Measurements from ENCODE around the gene CDK5.

Gene CDK5

DNA sequence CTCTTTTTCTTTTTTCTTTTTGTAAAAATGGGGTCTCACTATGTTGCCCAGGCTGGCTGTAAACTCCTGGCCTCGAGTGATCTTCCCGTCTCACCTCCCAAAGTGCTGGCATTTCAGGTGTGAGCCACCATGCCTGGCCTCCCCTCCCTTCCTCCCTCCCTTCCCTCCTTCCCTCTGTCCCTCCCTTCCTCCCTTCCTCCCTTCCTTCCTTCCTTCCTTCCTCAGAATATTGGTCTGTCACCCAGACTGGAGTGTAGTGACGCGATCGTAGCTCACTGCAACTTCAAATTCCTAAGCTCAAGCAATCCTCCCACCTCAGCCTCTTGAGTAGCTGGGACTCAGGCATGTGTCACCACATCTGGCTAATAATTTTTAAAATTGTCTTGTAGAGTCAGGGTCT lies 37.0 kb upstream of the CDK5 start:
- Histone ChIP-seq H3K9ac (ENCODE audit: low read depth in 1 of 2, low read length in 2 of 2) (no peak overlapping the region), H3K4me1 (ENCODE audit: control insufficient read depth in 2 of 2, insufficient read depth in 2 of 2, low read length in 2 of 2) (peaks cover 3 to 12% of the 10 kb centered on the region in 2 donors)

DNA sequence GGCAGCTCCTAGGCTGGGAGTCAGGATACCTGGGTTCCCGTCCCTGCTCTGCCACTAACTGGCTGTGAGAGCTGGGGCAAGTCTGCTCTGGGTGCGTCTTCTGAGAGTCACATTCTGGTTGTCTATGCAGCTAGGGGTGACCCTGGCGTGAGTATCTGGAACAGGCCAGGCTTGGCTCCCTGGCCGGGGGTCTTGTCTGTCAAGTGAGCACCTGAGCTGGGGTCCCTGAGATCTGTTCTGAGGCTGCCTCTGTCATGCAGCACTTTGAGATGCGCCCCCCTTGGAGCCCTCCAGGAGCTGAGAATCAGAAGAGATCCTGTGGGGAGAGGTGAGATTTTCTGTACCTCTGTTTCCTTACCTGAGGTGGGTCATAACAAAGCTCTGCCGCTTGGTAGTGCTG lies 36.1 kb upstream of the CDK5 start:
- no peak overlapping the region for H3K4me3 ChIP-seq (ENCODE audit: low read length in 2 of 2)

More for the DNA sequence above, 37.0 kb upstream of the CDK5 start:
- Histone ChIP-seq H3K27ac (ENCODE audit: low read depth in 2 of 2, low read length in 2 of 2) (no peak overlapping the region), H3K36me3 (ENCODE audit: control insufficient read depth in 2 of 2, insufficient read depth in 2 of 2, low read length in 2 of 2) (no peaks in the 10 kb centered on the region), H3K4me3 (ENCODE audit: low read length in 2 of 2) (no peak overlapping the region), H3K27me3 (ENCODE audit: control insufficient read depth in 2 of 2, insufficient read depth in 2 of 2, low read length in 2 of 2) (no peaks in the 10 kb centered on the region), H3K9me3 (ENCODE audit: control insufficient read depth in 2 of 2, low read length in 2 of 2) (no peaks in the 10 kb centered on the region)

DNA sequence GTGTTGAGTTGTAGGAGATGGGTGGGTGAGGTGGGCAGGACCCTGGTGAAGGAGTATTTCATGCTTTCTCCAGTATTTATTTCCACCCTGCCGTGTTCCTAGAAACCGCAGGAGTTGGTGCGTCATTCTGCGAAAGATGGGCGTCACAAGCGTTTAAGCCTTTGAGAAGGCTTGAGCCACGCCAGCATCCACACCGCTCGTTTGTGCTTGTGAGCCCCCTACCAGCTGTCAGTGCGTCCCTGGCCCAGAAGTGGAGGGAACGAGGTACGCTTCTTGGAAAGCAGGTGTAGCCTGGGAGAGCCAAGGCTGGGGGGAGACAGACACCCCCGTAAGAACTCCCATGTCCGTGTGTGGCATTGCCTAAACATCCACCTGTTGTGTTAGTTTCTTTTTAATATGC lies 34.3 kb upstream of the CDK5 start:
- H3K4me1 ChIP-seq (ENCODE audit: control insufficient read depth in 2 of 2, insufficient read depth in 2 of 2, low read length in 2 of 2), result peaks cover 22 to 30% of the 10 kb centered on the region in 2 donors
- no peak overlapping the region for H3K9ac ChIP-seq (ENCODE audit: low read depth in 1 of 2, low read length in 2 of 2)
- H3K27me3 ChIP-seq (ENCODE audit: control insufficient read depth in 2 of 2, insufficient read depth in 2 of 2, low read length in 2 of 2), result no peaks in the 10 kb centered on the region
- no peaks in the 10 kb centered on the region for H3K9me3 ChIP-seq (ENCODE audit: control insufficient read depth in 2 of 2, low read length in 2 of 2)
- no peak overlapping the region for H3K27ac ChIP-seq (ENCODE audit: low read depth in 2 of 2, low read length in 2 of 2)
- no peak overlapping the region for H3K4me3 ChIP-seq (ENCODE audit: low read length in 2 of 2)
- no peaks in the 10 kb centered on the region for H3K36me3 ChIP-seq (ENCODE audit: control insufficient read depth in 2 of 2, insufficient read depth in 2 of 2, low read length in 2 of 2)

More for the DNA sequence above, 36.1 kb upstream of the CDK5 start:
- H3K9me3 ChIP-seq (ENCODE audit: control insufficient read depth in 2 of 2, low read length in 2 of 2), result no peaks in the 10 kb centered on the region
- no peak overlapping the region for H3K9ac ChIP-seq (ENCODE audit: low read depth in 1 of 2, low read length in 2 of 2)
- H3K27me3 ChIP-seq (ENCODE audit: control insufficient read depth in 2 of 2, insufficient read depth in 2 of 2, low read length in 2 of 2), result no peaks in the 10 kb centered on the region
- peaks cover 8 to 17% of the 10 kb centered on the region in 2 donors for H3K4me1 ChIP-seq (ENCODE audit: control insufficient read depth in 2 of 2, insufficient read depth in 2 of 2, low read length in 2 of 2)
- no peak overlapping the region for H3K27ac ChIP-seq (ENCODE audit: low read depth in 2 of 2, low read length in 2 of 2)
- H3K36me3 ChIP-seq (ENCODE audit: control insufficient read depth in 2 of 2, insufficient read depth in 2 of 2, low read length in 2 of 2), result no peaks in the 10 kb centered on the region

DNA sequence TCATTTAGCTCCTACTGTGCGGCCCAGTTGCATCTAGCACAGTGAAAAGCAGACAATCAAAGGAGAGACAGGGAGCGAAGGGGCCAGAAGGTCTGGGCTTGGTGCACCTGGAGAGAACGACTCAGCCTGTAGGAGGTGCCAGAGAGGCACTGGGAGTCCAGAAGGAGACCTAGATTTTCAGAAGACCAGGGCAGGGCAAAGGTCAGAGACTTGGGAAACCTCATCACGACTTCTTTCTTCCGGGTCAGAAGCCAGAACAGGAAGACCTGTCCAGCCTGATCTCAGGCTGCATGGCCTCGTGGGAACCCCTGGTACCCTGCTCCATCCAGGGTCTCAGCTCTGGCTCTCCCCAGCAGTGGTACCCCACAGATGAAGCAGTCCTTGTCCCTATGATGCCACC lies 33.7 kb upstream of the CDK5 start:
- Histone ChIP-seq H3K36me3 (ENCODE audit: control insufficient read depth in 2 of 2, insufficient read depth in 2 of 2, low read length in 2 of 2) (no peaks in the 10 kb centered on the region), H3K9ac (ENCODE audit: low read depth in 1 of 2, low read length in 2 of 2) (no peak overlapping the region), H3K27me3 (ENCODE audit: control insufficient read depth in 2 of 2, insufficient read depth in 2 of 2, low read length in 2 of 2) (no peaks in the 10 kb centered on the region), H3K4me3 (ENCODE audit: low read length in 2 of 2) (peak overlapping the region in 1 of 2 donors; percentile 7), H3K9me3 (ENCODE audit: control insufficient read depth in 2 of 2, low read length in 2 of 2) (no peaks in the 10 kb centered on the region), H3K4me1 (ENCODE audit: control insufficient read depth in 2 of 2, insufficient read depth in 2 of 2, low read length in 2 of 2) (peaks cover 23 to 30% of the 10 kb centered on the region in 2 donors), H3K27ac (ENCODE audit: low read depth in 2 of 2, low read length in 2 of 2) (no peak overlapping the region)

DNA sequence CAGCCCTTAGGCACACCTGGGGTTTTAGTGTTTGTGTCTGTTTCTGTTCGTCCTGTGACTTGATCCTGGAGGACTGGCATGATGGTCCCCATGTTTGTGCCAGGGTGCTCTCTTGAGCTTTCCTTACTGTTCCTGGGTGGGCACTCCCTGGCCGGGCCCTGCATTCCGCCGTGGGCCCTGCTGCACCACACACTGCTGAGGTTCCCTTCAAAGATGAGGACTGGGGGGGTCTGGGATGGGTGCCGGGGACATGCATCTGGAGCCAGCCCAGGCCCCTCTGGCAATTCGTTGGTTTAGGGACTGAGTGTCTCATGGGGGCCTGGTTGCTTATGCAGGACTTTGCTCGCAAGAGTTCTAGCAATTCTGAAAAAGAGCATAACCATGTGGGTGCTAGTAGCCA lies 33.3 kb upstream of the CDK5 start:
- H3K4me1 ChIP-seq (ENCODE audit: control insufficient read depth in 2 of 2, insufficient read depth in 2 of 2, low read length in 2 of 2), result peaks cover 23 to 30% of the 10 kb centered on the region in 2 donors

DNA sequence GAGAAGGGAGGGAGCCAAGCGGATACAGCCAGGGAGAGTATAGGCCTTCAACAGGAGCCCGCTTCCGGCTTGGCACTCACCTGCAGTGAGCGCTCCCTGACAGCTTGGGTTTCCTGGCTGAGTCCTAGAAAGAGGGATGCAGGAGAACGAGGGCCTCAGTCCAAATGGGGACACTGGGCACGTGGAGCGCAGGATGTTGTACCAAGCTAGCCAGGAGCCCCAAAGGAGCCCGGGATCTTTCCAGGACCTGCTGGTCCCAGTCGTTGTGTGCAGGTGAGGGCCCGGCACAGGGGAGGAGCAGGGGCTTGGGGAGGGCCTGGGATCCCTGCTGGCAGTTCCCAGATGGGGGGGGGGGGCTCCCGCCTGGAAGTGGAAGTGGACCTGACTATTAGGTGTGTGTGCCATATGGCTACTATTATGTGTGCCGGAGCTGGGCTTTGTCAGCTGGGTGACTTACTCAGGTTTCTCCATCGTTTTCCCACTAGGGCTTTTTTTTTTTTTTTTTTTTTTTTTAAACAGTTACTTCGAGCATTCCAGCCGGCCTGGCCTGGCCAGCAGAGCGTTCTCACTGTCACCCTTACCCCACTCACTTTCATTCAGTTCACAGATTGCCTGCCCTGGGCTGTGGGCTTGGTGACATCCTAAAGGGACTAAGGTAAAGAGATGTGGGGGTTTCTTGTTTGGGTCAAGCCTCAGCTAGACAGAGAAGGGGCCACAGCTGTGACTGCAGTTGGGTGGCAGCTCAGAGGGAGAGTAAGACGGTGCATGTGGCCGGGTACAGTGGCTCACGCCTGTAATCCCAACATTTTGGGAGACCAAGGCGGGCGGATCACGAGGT lies 32.4 kb upstream of the CDK5 start:
- H3K27ac ChIP-seq (ENCODE audit: low read depth in 2 of 2, low read length in 2 of 2), result peak overlapping the region; percentile 71 to 79
- no peaks in the 10 kb centered on the region for H3K9me3 ChIP-seq (ENCODE audit: control insufficient read depth in 2 of 2, low read length in 2 of 2)
- no peaks in the 10 kb centered on the region for H3K36me3 ChIP-seq (ENCODE audit: control insufficient read depth in 2 of 2, insufficient read depth in 2 of 2, low read length in 2 of 2)
- no peak overlapping the region for H3K4me3 ChIP-seq (ENCODE audit: low read length in 2 of 2)
- H3K4me1 ChIP-seq (ENCODE audit: control insufficient read depth in 2 of 2, insufficient read depth in 2 of 2, low read length in 2 of 2), result peaks cover 31 to 33% of the 10 kb centered on the region in 2 donors
- peak overlapping the region in 1 of 2 donors; percentile 34 for H3K9ac ChIP-seq (ENCODE audit: low read depth in 1 of 2, low read length in 2 of 2)
- no peaks in the 10 kb centered on the region for H3K27me3 ChIP-seq (ENCODE audit: control insufficient read depth in 2 of 2, insufficient read depth in 2 of 2, low read length in 2 of 2)

More for the DNA sequence above, 33.3 kb upstream of the CDK5 start:
- no peaks in the 10 kb centered on the region for H3K9me3 ChIP-seq (ENCODE audit: control insufficient read depth in 2 of 2, low read length in 2 of 2)
- no peaks in the 10 kb centered on the region for H3K27me3 ChIP-seq (ENCODE audit: control insufficient read depth in 2 of 2, insufficient read depth in 2 of 2, low read length in 2 of 2)
- no peak overlapping the region for H3K9ac ChIP-seq (ENCODE audit: low read depth in 1 of 2, low read length in 2 of 2)
- no peak overlapping the region for H3K27ac ChIP-seq (ENCODE audit: low read depth in 2 of 2, low read length in 2 of 2)
- no peak overlapping the region for H3K4me3 ChIP-seq (ENCODE audit: low read length in 2 of 2)
- H3K36me3 ChIP-seq (ENCODE audit: control insufficient read depth in 2 of 2, insufficient read depth in 2 of 2, low read length in 2 of 2), result no peaks in the 10 kb centered on the region

DNA sequence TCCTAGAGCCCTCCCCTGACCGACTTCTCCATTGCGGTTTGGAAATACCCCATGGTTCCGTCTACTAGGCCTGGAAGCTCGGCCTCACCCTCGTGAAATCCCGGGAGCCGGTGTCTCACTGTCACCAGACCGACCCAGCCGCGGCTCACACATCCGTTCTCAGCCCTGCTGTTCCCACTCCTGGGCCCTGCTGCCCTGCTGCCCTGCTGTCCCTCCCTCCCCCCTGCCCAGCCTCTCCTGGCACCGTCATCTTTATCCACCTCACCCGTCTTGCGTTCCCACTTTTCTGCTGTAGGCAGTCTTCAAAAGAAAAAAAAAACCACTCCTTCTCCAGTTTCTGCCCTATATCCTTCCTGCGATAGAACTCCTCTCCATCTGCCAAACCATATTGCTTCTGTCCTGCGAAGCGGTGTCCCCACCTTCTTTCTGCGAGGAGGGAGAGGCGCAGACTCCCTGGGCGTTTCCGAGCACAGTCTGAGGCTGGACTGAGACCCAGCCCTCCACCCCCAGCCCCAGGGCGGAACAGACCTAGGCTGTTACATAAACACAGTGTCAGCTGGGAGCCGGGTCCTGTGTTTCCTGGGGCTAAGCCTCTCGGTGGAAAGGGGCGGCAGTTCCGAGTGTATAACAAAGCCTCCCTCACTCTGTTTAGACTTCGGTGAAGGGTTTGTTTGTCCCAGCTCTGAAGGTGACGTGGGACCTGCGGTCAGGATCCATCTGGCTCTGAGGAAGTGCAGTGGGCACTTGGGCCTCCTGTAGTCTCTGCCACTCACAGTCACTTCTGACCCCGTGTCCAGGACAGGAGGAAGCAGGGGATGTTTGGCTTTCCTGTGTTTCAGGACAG lies 31.4 kb upstream of the CDK5 start:
- Histone ChIP-seq H3K4me1 (ENCODE audit: control insufficient read depth in 2 of 2, insufficient read depth in 2 of 2, low read length in 2 of 2) (peaks cover 31 to 33% of the 10 kb centered on the region in 2 donors), H3K9ac (ENCODE audit: low read depth in 1 of 2, low read length in 2 of 2) (peak overlapping the region; percentile 34 to 46), H3K36me3 (ENCODE audit: control insufficient read depth in 2 of 2, insufficient read depth in 2 of 2, low read length in 2 of 2) (no peaks in the 10 kb centered on the region), H3K4me3 (ENCODE audit: low read length in 2 of 2) (peak overlapping the region; percentile 73 to 83), H3K27me3 (ENCODE audit: control insufficient read depth in 2 of 2, insufficient read depth in 2 of 2, low read length in 2 of 2) (no peaks in the 10 kb centered on the region), H3K9me3 (ENCODE audit: control insufficient read depth in 2 of 2, low read length in 2 of 2) (no peaks in the 10 kb centered on the region), H3K27ac (ENCODE audit: low read depth in 2 of 2, low read length in 2 of 2) (peak overlapping the region; percentile 71 to 79)

DNA sequence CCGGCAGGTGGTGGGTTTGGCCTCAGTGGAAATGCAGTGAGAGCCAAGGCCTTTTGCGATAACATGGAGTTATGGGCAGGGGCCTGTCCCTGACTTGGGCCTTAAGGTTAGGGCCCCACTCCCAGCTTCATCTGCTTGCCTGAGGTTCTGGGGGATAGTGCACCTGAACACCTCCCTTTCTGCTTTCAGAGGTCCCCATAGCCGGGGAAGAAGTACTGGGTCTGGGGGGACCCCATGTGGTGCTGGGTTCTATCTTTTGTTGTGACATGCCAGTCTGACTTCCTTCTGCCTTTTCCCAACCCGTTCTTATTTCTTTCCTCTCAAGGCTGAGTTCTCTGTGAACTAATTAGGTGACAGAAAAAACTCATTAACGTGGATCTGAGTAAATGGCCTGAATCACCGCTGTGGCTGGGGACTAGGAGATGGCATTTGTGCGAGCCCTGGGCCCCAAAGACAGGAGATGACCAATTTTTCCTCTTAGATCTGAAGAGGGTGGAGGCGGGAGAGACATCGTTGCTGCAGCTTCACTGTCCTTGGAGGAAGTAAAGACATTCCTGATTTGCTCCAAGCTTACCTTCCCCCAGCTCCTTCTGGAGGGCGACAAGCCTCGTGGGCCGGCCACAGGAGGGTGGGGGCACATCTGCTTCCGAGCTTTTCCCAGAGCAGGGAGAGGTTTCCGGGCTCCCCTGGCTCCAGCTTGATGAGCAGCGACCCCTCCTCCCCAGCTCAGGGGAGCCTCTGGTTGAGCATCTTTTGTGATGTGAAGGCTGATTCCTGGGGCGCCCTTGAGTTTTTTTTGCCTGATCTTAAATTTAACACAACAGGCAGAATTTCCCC lies 30.5 kb upstream of the CDK5 start:
- Histone ChIP-seq H3K9me3 (ENCODE audit: control insufficient read depth in 2 of 2, low read length in 2 of 2) (no peaks in the 10 kb centered on the region), H3K4me3 (ENCODE audit: low read length in 2 of 2) (peak overlapping the region; percentile 73 to 83), H3K27me3 (ENCODE audit: control insufficient read depth in 2 of 2, insufficient read depth in 2 of 2, low read length in 2 of 2) (no peaks in the 10 kb centered on the region), H3K27ac (ENCODE audit: low read depth in 2 of 2, low read length in 2 of 2) (peak overlapping the region; percentile 71 to 79), H3K9ac (ENCODE audit: low read depth in 1 of 2, low read length in 2 of 2) (peak overlapping the region; percentile 65 to 79), H3K4me1 (ENCODE audit: control insufficient read depth in 2 of 2, insufficient read depth in 2 of 2, low read length in 2 of 2) (peaks cover 36 to 38% of the 10 kb centered on the region in 2 donors), H3K36me3 (ENCODE audit: control insufficient read depth in 2 of 2, insufficient read depth in 2 of 2, low read length in 2 of 2) (no peaks in the 10 kb centered on the region)

DNA sequence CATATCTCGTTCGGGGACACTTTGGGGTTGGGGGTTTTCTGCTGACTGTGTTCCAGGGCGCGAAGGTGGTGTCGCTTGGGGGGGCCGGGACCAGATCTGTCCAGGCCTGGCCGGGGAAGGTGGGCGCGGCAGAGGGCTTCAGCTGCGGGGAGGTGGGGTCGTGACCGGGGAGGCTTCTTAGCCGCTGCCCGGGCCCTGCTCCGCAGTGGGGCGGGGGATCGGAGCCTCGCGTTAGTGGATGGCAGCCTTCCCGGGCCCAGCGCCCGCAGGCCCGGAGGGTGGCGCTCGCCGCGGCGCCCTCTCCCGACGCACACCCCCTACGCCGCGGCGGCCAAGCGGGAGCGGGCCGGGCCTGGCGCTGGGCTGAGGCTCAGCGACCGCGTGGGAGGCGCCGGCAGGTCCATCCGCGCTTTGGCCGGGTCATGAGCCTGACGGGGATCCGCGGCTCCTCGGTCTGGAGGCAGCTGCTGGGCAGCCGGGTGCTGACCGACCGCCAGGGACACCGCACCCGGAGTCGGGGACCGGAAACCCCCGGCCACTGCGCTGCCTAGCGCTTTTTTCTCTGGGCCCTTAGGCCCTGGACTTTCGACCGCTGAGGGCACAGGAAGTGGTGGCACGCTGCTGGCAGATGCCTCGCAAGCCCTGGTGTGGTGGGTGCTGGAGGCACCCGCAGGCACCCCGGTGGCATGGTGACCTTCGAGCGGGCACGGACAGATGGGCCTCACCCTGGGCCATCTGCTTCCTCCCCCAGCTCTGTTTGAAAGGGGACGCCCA lies 29.7 kb upstream of the CDK5 start:
- peaks cover 39 to 42% of the 10 kb centered on the region in 2 donors for H3K4me1 ChIP-seq (ENCODE audit: control insufficient read depth in 2 of 2, insufficient read depth in 2 of 2, low read length in 2 of 2)
- H3K4me3 ChIP-seq (ENCODE audit: low read length in 2 of 2), result peak overlapping the region; percentile 73 to 83
- no peaks in the 10 kb centered on the region for H3K27me3 ChIP-seq (ENCODE audit: control insufficient read depth in 2 of 2, insufficient read depth in 2 of 2, low read length in 2 of 2)
- H3K9me3 ChIP-seq (ENCODE audit: control insufficient read depth in 2 of 2, low read length in 2 of 2), result no peaks in the 10 kb centered on the region
- H3K9ac ChIP-seq (ENCODE audit: low read depth in 1 of 2, low read length in 2 of 2), result peak overlapping the region; percentile 65 to 79
- H3K36me3 ChIP-seq (ENCODE audit: control insufficient read depth in 2 of 2, insufficient read depth in 2 of 2, low read length in 2 of 2), result no peaks in the 10 kb centered on the region
- H3K27ac ChIP-seq (ENCODE audit: low read depth in 2 of 2, low read length in 2 of 2), result peak overlapping the region; percentile 71 to 79

Data from mucosa of rectum (tissue), 2 donors.